HG03066 (cell line): ENCODE measurements around the gene ENPP7.
"Not testable (repeated sequence)": the region's sequence is repeated elsewhere in the genome, so short reads cannot be mapped to it uniquely, and the experiment has no call there.

Experiments used
- ATAC-seq: cut with Tn5 transposase; IDR thresholded peaks from one replicate; pipeline ENCODE4 v1.9.1; 2021; ENCODE audit warnings: low read depth; ENCODE audit not compliant: unreplicated experiment

ENPP7 gene

DNA sequence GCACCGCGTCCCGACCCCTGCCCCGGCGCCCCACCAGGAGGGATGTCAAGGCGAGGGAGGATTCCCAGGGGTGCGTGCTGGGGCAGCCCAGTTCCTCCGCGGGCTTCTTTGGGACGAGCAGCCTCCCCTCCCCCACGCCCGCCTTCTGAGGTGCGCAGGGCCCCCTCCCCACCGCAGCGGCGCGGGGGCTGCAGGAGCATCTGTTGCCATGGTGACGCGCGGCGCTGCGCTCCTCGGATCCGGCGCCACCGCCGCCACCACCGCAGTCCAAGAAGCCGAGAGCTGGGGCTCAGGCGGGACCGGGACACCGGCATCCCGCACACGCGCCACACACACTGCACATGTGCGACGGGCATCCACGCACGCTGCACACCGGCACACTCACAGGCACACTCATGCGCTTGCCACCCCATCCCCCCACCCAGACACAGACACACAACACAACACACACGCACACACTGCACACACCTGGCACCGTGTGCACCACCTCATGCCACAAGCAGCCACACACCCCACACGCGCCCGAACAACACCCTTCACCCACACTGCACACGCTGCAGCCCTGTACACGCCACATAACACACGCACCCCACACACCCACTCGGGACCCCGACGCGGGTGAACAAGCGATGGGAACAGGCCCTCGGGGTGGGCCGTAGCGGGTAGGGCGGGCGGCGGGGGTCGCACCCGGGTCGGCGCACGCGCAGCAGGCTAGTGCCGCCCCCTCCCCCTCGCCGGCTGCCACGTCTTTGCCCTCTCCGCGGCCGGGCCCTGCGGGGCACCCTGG lies 17.0 kb downstream of the ENPP7 start:
- no peak for ATAC-seq

DNA sequence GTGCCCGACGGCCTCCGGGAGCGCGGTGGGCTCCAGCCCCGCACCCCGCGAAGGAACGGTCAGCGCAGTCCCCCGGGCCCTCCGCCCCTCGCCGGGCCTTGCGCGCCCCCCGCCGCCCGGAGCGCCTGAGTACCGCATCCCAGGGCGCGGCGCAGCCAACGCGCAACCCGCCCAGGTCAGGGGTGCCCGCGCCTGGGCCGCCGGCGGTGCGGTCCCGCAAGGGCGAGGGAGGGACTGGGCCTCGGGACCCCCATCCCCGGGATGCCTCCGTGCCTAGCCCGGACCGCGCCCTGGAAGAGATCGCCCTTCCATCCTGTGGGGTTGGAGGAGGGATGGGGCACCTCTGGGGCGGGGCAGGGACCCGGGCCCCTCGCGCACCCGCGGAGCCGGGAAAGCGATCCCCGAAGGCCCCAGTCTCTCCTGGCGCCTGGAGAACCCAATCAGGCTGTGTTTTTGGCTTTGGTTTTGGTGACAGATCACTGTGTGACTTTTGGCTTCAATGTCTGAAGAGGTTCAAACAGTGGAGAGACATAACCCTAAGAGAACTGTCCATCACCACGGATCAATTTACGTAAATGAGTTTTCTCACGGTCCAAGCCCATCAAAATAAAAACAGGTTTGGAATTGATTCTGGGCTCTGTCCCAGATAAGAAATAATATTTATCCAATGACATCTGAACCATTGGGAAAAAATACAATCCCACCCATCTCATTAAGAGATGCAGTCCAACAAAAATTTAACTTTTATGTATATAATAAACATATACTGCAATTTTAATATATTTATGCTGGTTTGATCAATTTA lies 17.8 kb downstream of the ENPP7 start:
- ATAC-seq, result no peak

DNA sequence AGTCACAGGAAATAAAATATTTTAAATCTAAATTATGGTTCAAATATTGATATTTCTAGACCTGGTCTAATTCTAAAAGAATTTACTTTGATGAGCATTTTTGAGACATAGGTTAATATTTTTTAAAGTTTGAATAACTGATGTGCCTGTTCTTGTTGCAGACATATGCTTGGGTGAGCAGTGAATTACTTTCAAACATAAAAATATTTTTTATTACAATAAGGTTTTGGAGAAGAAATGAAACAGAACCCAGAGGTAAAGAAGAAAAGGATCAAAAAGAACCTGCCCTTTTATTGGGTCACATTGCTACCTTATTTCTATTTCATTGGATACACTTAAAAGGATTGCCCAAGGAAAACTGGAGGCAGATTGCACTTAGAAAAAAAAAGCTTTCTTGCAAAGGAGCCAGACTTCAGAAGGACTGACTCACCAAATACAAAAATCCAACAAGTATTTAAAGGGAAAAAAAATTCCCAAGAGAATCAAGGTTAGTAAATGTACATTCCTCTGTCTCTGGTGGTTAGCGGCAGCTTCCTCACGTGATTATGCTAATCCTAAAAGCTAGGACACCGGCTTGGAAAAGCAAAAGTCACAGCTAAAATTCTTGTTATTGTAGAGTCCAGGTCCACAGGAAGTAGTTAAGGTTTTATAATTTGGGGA lies 18.5 kb downstream of the ENPP7 start:
- ATAC-seq, result no peak

DNA sequence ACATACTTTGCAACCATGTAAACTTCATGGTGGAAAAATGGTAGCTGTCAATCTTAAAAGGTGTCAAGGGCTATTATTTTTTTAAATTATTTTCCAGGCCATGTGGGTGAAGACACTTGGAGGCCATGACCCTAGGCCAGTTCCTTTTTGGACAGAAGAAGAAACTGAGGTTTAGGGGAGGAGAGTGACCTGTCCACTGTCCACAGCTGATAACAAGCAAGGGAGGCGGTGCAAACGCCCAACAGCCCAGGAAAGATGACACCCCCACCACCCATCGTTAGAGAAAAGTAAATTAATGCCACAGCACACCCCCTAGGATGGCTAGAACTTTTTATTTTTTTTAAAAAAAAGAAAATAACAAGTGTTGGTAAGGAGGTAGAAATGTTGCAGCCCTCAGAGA lies 19.2 kb downstream of the ENPP7 start:
- ATAC-seq, result no peak

DNA sequence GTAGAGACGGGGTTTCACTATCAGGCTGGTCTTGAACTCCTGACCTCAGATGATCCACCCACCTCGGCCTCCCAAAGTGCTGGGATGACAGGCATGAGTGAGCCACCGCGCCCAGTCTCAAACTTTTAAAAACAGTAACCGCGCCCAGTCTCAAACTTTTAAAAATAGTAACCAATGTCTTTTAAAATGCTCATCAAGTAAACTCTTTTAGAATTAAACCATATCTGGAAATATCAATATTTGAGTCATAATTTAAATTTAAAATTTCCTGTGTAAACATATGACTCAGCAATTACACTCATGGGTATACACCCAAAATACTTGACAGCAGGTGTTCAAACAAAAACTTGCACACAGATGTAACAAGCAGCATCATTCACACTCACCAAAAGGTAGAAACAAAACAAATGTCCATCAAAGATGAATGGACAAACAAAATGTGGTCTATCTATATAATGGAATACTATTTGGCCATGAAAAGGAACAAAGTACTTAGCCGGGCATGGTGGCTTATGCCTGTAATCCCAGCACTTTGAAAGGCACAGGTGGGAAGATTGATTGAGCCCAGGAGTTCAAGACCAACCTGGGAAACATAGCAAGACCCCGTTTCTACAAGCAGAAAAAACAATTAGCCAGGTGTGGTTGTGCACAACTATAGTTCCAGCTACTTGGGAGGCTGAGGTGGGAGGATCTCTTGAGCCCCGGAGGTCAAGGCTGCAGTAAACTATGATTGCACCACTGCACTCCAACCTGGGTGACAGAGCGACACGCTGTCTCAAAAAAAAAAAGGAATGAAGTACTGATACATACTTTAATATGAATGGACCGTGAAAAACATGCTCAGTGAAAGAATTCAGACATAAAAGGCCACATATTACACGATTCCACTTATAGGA lies 20.2 kb downstream of the ENPP7 start:
- ATAC-seq, result no peak

DNA sequence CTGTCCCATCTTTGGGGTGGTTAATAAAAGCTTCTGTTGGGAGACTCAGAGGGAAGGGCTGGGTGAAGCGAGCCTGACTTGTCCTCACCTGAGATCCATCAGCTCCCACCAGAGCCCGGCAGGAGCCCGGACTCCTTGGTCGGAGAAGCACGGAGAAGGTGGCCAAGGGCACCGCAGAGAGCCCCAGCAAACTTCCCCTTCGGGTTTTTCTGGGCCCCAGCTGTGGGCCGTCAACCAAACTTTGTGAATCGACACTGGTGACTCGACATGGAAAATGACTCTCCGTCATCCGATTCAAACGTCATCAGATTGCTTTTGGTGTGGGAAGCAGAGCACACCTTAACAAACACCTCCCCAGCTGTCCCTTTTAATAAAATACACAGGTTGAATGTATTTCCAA lies 21.4 kb downstream of the ENPP7 start:
- no peak for ATAC-seq

DNA sequence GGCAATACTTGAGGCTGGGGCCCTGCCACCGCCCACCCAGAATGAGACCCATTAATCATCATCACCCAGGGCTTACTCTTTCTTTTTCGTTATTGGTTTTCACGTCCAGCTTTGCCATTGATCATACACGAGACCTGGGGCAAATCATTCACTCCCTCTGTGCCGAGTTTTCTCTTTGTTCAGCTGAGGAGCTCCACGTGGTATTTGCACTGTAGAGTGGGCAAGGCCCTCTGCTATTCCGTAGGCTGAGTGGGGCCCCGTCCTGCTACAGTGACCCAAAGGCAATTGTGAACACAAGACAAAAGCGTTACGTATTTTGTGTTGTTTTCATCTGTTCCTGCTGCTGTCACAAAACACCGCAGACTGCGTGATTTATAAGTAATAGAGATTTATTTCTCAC lies 23.6 kb downstream of the ENPP7 start:
- no peak for ATAC-seq

DNA sequence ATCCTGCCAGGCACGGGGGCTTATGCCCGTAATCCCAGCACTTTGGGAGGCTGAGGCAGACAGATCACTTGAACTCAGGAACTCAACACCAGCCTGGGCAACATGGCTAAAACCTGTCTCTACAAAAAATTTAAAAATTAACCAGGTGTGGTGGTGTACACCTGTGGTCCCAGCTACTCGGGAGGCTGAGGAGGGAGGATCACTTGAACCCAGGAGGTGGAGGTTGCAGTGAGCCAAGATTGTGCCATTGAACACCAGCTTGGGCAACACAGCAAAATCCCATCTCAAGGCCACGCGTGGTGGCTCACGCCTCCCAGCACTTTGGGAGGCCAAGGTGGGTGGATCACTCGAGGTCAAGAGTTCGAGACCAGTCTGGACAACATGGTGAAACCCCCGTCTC lies 24.2 kb downstream of the ENPP7 start:
- ATAC-seq, result not testable (repeated sequence)

DNA sequence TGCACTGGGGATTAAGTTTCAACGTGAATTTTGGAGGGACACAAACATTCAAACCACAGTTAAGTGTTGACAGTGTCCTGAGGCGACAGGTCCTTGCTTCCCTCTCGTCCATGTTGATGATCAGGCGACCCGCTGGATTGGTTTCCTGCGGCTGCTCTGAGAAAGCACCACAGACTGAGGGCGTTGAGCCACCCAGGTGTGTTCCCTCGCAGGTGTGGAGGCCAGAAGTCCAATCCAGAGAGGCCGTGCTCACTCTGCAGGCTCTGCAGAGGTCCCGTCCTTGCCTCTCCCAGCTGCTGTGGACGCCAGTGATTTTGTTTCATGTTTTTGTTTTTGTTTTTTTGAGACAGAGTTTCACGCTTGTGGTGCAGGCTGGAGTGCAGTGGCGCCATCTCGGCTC lies 24.8 kb downstream of the ENPP7 start:
- ATAC-seq, result no peak

DNA sequence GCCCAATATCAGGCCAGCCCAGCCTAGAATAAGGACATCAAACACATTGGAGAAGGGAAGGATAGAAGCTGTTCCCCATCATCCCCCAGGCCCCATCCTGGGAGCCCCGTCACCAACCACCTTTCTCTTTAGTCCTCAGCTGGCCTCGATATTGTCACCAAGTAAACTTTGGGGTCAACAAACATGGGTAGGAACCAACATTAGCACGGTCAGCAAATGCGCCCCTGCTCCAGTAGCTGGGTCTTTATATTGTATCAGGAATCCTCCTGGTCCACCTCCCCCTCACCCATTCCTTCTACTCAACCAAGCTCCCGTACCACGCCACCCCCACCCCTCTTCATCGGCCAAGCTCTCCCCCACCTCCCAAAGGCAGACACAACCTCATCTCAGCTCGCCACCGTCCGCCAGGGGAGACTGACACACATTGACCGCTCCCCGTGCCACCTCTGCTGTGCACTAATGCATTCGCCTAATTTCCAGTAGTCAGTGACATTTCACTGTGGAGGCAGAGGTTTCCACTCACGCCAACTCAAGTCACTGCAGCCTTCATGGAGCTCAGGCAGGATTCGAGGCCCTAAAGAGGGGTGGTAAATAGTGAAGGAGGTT lies 26.5 kb downstream of the ENPP7 start:
- no peak for ATAC-seq

DNA sequence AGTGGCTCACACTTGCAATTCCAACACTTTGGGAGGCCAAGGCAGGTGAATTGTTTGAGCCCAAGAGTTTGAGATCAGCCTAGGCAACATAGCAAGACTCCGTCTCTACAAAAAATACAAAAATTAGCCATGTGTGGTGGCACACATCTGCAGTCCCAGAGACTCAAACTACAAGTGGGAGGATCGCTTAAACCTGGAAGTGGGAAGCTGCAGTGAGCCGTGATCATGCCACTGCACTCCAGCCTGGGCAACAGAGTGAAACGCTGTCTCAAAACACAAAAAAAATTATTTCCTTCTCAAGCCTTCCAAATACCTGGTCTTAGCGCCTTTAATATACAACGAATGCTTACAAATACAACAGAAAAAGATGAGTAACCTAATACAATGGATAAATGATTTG lies 27.5 kb downstream of the ENPP7 start:
- no peak for ATAC-seq

DNA sequence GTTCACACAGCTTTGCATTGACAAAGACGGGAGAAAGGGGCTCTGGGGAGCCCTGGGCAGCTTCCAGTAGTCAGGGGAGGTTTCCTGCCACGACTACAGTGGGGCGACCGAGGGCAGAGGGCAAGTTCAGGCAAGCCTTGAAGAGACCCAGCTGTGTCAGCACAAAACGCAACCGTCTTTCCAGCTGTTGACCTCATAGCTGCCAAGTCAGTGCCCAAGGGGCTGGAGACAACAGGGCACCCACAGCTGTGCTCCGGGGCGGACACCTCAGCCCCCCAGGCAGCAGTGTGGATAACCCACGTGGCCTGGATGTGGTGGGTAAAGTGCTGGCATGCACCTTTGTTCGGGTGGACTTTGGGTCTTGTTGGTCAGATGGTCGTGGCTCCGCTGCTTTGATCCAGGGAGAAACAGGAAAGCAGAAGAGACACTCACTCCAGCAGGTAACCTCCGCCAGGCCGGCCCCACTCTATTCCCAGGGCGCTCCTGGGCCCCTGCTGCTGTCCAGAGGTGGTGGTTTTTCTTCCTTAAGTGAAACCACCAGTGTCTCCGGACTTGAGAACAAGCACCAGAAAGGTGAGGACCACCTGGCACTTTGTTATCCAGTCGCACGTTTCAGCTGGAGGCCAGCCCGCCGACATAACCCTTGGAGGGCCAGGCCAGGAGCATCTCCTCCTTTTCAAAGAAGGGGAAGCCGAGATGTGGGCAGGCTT lies 29.6 kb downstream of the ENPP7 start:
- no peak for ATAC-seq

DNA sequence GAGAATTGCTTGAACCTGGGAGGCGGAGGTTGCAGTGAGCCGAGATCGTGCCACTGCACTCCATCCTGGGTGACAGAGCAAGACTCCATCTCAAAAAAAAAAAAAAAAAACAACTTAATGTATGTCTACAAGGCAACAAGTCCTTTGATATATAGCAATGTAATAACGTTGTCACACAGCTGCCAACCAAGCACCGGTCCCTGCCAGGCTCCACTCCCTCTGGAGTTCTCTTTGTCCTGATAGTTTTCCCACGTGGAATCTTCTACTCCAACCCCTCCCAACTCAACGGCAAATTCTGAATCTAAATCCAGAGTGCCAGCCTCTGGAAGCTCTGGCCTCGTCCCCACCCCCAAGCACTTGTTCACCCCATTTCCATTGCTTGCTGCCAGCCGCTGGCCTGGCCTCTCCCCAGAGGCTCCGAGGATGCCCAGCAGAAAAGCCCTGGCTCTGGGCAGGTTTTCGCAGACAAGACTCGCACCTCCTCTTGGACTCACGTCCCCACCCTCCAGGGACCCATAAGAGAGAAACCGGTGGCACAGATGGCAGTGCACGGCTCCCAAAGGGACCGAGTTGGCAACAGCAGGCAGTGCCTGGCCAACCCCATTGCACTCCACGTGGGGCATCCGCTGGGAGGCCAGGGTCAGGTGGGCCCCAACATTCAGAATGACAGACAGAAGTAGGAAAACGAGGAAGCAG lies 31.3 kb downstream of the ENPP7 start:
- ATAC-seq, result no peak

DNA sequence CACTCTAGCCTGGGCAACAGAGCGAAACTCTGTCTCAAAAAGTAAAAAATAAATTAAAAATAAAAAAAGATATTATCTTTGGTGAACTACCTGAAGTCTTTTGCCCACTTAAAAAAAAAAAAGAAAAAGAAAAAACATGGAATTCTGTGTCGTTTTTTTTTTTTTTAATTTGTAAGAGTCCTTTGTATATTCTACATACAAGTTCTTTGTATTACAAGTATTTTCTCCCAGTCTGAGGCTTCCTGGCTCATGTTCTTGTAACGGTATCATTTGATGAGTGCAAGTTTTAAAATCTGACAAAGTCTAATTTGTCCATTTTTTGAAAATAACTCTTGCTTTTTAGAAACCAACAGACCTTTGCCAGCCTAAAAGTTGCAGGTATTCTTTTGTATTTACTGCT lies 35.0 kb downstream of the ENPP7 start:
- ATAC-seq, result no peak

DNA sequence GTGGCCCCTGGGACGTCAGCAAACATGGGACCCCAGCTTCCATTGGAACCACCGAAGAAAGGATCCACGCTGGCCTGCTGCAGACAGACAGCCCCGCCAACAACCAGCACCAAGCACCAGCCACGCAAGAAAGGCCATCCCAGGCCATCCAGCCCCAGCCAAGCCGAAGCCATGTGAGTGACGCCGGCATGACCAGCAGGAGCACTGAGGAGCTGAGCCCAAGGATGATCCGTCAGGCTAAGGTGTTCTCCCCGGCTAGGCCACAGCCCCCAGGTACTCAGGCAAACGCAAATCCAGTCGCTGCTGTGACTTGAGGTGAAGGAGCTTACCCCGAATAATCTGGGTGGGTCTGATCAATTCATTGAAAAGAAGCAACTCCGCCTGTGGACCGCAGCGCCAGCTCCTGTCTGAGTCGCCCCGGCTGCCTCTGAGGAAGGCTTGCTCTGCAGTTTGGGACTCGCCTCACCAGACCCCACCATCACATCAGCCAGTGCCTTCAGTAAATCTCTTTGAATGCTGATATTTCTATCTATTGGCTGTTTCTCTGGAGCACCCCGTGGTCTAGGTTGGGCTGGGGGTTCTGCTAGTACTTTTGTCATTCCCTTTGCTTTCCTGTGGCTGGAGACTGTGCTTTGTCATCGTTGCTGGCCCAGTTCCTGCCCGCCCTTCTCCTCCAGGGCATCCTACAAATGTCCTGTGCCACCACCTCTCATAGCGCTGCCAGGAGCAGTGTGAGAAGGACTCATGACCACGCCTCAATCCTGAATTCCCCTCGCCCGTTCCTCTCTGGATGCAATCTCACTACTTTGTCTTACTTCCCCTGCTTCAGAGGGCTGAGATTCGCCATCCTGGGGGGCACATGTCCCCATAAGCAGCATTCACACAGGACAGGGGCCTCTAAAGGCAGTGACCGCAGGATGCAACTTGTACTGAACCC lies 39.1 kb downstream of the ENPP7 start:
- no peak for ATAC-seq

DNA sequence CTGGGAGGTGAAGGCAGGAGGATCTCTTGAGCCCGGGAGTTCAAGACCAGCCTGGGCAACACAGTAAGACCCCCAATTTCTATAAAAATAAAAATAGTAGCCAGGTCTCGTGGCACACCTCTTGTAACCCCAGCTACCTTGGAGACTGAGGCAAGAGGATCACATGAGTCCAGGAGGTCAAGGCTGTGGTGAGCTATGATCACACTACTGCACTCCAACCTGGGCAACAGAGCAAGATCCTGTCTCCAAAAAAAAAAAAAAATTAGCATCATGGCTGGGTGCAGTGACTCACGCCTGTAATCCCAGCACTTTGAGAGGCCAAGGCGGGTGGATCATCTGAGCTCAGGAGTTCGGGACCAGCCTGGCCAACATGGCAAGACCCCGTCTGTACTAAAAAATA lies 40.5 kb downstream of the ENPP7 start:
- no peak for ATAC-seq

DNA sequence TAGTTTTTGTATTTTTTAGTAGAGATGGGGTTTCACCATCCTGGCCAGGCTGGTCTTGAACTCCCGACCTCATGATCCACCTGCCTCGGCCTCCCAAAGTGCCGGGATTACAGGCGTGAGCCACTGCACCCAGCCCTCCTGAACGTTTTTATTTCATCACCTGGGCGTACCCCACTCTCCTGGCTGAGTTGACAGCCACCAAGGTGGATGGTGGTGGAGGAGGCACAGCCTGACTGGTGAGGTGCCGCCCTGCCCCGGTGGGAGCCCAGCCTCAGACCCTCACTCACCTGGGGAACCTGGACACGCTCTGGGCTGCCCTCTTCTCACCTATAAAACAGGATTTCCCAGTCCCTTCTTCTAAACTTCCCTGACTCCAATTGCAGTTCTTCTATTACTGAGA lies 42.0 kb downstream of the ENPP7 start:
- ATAC-seq, result not testable (repeated sequence)

DNA sequence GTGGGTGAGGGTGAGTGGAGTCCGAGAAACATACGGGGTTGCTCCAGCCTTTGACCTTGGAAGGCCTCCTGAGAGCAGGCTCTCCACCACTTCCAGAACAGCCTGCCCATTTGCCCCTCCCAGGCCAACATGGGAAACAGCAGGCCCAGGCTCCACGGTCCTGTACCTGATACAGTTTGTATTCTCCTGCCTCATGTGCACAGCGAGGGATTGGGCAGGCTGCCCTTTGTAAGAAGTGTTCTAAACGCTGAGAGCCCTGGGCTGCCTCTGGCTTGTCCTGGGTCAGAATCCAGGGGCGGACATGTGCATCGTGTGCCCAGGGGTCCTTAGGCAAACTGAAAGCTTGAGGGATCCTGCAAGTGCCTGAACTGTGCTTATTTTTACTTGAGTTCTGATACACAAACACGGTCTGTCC lies 43.8 kb downstream of the ENPP7 start:
- ATAC-seq, result no peak
